GM12801 (cell line): Measurements from ENCODE around the gene DPP7.

ENCODE experiments used
- TF ChIP-seq, protein P1 (sequence below): IDR thresholded peaks from one replicate; pipeline ENCODE4 v1.5.1; 2011; ENCODE audit warnings: control low read depth; ENCODE audit not compliant: insufficient read length; ENCODE audit errors: extremely low read depth

The DPP7 gene

GRCh38 chr9:137063311-137064026 is 51.1 kb downstream of the DPP7 start:
- TF ChIP-seq, protein P1, sequence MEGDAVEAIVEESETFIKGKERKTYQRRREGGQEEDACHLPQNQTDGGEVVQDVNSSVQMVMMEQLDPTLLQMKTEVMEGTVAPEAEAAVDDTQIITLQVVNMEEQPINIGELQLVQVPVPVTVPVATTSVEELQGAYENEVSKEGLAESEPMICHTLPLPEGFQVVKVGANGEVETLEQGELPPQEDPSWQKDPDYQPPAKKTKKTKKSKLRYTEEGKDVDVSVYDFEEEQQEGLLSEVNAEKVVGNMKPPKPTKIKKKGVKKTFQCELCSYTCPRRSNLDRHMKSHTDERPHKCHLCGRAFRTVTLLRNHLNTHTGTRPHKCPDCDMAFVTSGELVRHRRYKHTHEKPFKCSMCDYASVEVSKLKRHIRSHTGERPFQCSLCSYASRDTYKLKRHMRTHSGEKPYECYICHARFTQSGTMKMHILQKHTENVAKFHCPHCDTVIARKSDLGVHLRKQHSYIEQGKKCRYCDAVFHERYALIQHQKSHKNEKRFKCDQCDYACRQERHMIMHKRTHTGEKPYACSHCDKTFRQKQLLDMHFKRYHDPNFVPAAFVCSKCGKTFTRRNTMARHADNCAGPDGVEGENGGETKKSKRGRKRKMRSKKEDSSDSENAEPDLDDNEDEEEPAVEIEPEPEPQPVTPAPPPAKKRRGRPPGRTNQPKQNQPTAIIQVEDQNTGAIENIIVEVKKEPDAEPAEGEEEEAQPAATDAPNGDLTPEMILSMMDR = no peak

DNA sequence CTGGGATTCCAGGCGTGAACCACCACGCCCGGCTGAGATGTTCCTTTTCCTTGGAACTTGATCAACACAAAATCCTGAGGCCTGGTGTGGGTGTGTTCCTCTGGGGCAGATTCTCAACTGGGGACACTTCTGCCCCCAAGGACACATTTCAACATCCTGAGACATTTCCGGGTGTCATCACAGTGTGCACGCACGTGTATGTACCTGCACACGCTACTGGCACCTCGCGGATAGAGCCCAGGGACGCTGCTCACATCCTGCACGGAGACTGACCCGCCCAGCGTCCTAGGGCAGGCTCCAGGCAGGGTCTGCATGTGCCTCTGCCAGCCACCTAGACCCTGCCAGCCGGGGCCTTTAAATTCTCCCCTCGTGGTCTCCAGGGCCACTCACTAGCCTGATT is 52.1 kb downstream of the DPP7 start:
- TF ChIP-seq, protein P1 = no peak
